HCT116 (cell line): Measurements from ENCODE around the gene NGEF. TPM values are rescaled to one million over a fixed set of nuclear protein-coding genes. Genes with fewer than 3 reads are reported as not detected.

Experiments used
- ATAC-seq: fragments of 200-7000 bp; cut with Tn5 transposase; 2 replicates; pipeline ENCODE4 v1.9.1; 2020; ENCODE audit warnings: mild to moderate bottlenecking, moderate library complexity
- BruUV-seq: library from RNA; stranded (reverse); fragments of 400-500 nt; replicated peaks from 2 replicates; lab custom pipeline; 2021; lab: Mats Ljungman, UMichigan
- CTCF ChIA-PET: fragments of 300-600 bp; sonication (Branson Sonifier 250); formaldehyde crosslinking; loops from one replicate; lab custom pipeline; 2021; ENCODE audit warnings: antibody characterized with exemption; lab: Charles Lee
- POLR2A ChIA-PET: fragments of 300-600, 350-600 bp; sonication (Branson Sonifier 250); formaldehyde crosslinking; loops from one replicate; lab custom pipeline; 2021; ENCODE audit warnings: antibody characterized with exemption; lab: Charles Lee
- RAD21 ChIA-PET, 2 experiments: fragments of 300-600 bp; sonication (Branson Sonifier 250); formaldehyde crosslinking; loops; one replicate each; lab custom pipeline; 2023; ENCODE audit warnings: low total read pairs in 2 of 2; ENCODE audit not compliant: uncharacterized antibody in 2 of 2, unreplicated experiment in 2 of 2, low non-redundant PET in 1 of 2; lab: Charles Lee
- DNase-seq: peaks from one replicate; pipeline ENCODE4 v3.0.0-alpha.2; 2010; ENCODE audit warnings: low read depth, low spot score
- H2AFZ ChIP-seq: fragments of 200-600 bp; shearing (Covaris generic), sonication (generic); 2 replicates; pipeline ENCODE4 v1.6.1; 2017; ENCODE audit warnings: low read depth, mixed run types, mixed read lengths, antibody characterized with exemption, low read length; ENCODE audit not compliant: poor library complexity, severe bottlenecking
- H3K27ac ChIP-seq: 2 replicates; pipeline ENCODE4 v1.5.1; 2012; ENCODE audit warnings: low read depth, low read length
- H3K27me3 ChIP-seq: fragments of 200-600 bp; sonication (generic); 2 replicates; pipeline ENCODE4 v1.6.1; 2016; ENCODE audit warnings: mixed run types, low read length, mixed read lengths; ENCODE audit not compliant: insufficient read depth
- H3K36me3 ChIP-seq, 2 experiments: fragments of 200-500 bp in 1 of 2; fragments of 200-600 bp in 1 of 2; sonication (Bioruptor generic) in 1 of 2; sonication (generic) in 1 of 2; 2 replicates each; pipeline versions ENCODE4 v1.5.1 to v1.6.1; 2014 to 2016; ENCODE audit warnings: low read length in 2 of 2, inconsistent platforms in 1 of 2, mixed read lengths in 1 of 2, mixed run types in 1 of 2; ENCODE audit not compliant: insufficient read depth in 2 of 2, control insufficient read depth in 1 of 2
- H3K4me1 ChIP-seq, 2 experiments: fragments of 200-600 bp in 1 of 2; sonication (generic) in 1 of 2; 2 replicates each; pipeline versions ENCODE4 v1.5.1 to v1.6.1; 2012 to 2017; ENCODE audit warnings: low read length in 2 of 2, inconsistent platforms in 1 of 2, mild to moderate bottlenecking in 1 of 2, mixed read lengths in 1 of 2, mixed run types in 1 of 2, moderate library complexity in 1 of 2; ENCODE audit not compliant: insufficient read depth in 2 of 2, control insufficient read depth in 1 of 2
- H3K4me2 ChIP-seq: fragments of 200-600 bp; sonication (generic); 2 replicates; pipeline ENCODE4 v1.6.1; 2017; ENCODE audit warnings: mixed run types, low read length, mixed read lengths
- H3K4me3 ChIP-seq, 2 experiments: fragments of 200-600 bp in 1 of 2; sonication (generic) in 1 of 2; replicated peaks in 1 of 2; 2 replicates each; pipeline ENCODE4 v1.5.1; 2011 to 2016; ENCODE audit warnings: low read length in 2 of 2, control low read depth in 1 of 2, low read depth in 1 of 2, mild to moderate bottlenecking in 1 of 2, mixed read lengths in 1 of 2, mixed run types in 1 of 2
- H3K79me2 ChIP-seq: fragments of 200-600 bp; sonication (generic); 2 replicates; pipeline ENCODE4 v1.6.1; 2017; ENCODE audit warnings: mild to moderate bottlenecking, mixed run types, low read length, moderate library complexity, mixed read lengths; ENCODE audit not compliant: insufficient read depth
- H3K9ac ChIP-seq: fragments of 200-600 bp; sonication (generic); 2 replicates; pipeline ENCODE4 v1.6.1; 2016; ENCODE audit warnings: low read length, mixed read lengths
- H3K9me2 ChIP-seq: fragments of 200-600 bp; sonication (generic), shearing (Covaris generic); 2 replicates; pipeline ENCODE4 v1.6.1; 2017; ENCODE audit warnings: mixed run types, mild to moderate bottlenecking, moderate library complexity; ENCODE audit not compliant: insufficient read depth
- H3K9me3 ChIP-seq, 2 experiments: fragments of 200-500 bp in 1 of 2; fragments of 200-600 bp in 1 of 2; sonication (Bioruptor generic) in 1 of 2; sonication (generic) in 1 of 2; 2 replicates each; pipeline ENCODE4 v1.6.1; 2014 to 2017; ENCODE audit warnings: low read length in 2 of 2, mixed read lengths in 2 of 2, inconsistent platforms in 1 of 2, low read depth in 1 of 2, mild to moderate bottlenecking in 1 of 2, mixed run types in 1 of 2, moderate library complexity in 1 of 2; ENCODE audit not compliant: control insufficient read depth in 1 of 2, insufficient read depth in 1 of 2
- H4K20me1 ChIP-seq: fragments of 200-600 bp; sonication (generic), shearing (Covaris generic); 2 replicates; pipeline ENCODE4 v1.6.1; 2017; ENCODE audit warnings: mixed run types, mild to moderate bottlenecking, moderate library complexity; ENCODE audit not compliant: insufficient read depth
- ATF3 ChIP-seq: IDR thresholded peaks from 2 replicates; pipeline ENCODE4 v1.6.1; 2012
- CEBPB ChIP-seq: IDR thresholded peaks from 2 replicates; pipeline ENCODE4 v1.6.1; 2012; ENCODE audit warnings: low read depth
- CTCF ChIP-seq, 3 experiments: fragments of 200-600 bp in 1 of 3; sonication (generic) in 1 of 3; IDR thresholded peaks in 2 of 3; conservative IDR thresholded peaks in 1 of 3; 2 replicates each; pipeline ENCODE4 v1.5.1; 2012 to 2017; ENCODE audit warnings: low read depth in 2 of 3, low read length in 2 of 3, antibody characterized with exemption in 1 of 3, borderline replicate concordance in 1 of 3, control low read depth in 1 of 3, mild to moderate bottlenecking in 1 of 3, mixed read lengths in 1 of 3, mixed run types in 1 of 3, moderate library complexity in 1 of 3; ENCODE audit not compliant: insufficient read depth in 1 of 3
- ELF1 ChIP-seq: IDR thresholded peaks from 2 replicates; pipeline ENCODE4 v1.6.1; 2012; ENCODE audit warnings: low read depth, borderline replicate concordance
- EZH2 ChIP-seq: fragments of 200-600 bp; sonication (generic); IDR thresholded peaks from 2 replicates; pipeline ENCODE4 v1.6.1; 2017; ENCODE audit warnings: antibody characterized with exemption, mixed run types
- FOSL1 ChIP-seq: IDR thresholded peaks from 2 replicates; pipeline ENCODE4 v1.6.1; 2012; ENCODE audit warnings: low read depth
- JUND ChIP-seq: IDR thresholded peaks from 2 replicates; pipeline ENCODE4 v1.6.1; 2012
- POLR2AphosphoS5 ChIP-seq: IDR thresholded peaks from 2 replicates; pipeline ENCODE4 v1.6.1; 2011; ENCODE audit warnings: mild to moderate bottlenecking, low read depth, low read length, moderate library complexity
- RAD21 ChIP-seq: IDR thresholded peaks from 2 replicates; pipeline ENCODE4 v1.6.1; 2012; ENCODE audit warnings: low read depth, mild to moderate bottlenecking
- REST ChIP-seq: IDR thresholded peaks from 2 replicates; pipeline ENCODE4 v1.6.1; 2012; ENCODE audit warnings: low read depth
- SP1 ChIP-seq: IDR thresholded peaks from 2 replicates; pipeline ENCODE4 v1.6.1; 2012; ENCODE audit warnings: low read depth
- ZBTB33 ChIP-seq: IDR thresholded peaks from 2 replicates; pipeline ENCODE4 v1.6.1; 2011; ENCODE audit warnings: mild to moderate bottlenecking, low read length, moderate library complexity; ENCODE audit not compliant: insufficient replicate concordance; ENCODE audit errors: extremely low read depth
- intact Hi-C: fragments of 100-400 bp; cut with micrococcal nuclease; formaldehyde crosslinking; loops from 2 replicates; pipeline ENCODE4 v1.10.0; 2022
- total RNA-seq: library from RNA; stranded (reverse); gene quantifications from one replicate; pipeline ENCODE4 v1.2.1, GENCODE V29; 2021; ENCODE audit not compliant: unreplicated experiment

NGEF gene
- total RNA-seq, 1 experiment from 2014 or later = 12.6 TPM

GRCh38 chr2:232970051-232970450 is 43.0 kb downstream of the NGEF start (continued):
- TF ChIP-seq CTCF (IDR thresholded peaks at IDR 0.05 in 2 of 3, conservative IDR thresholded peaks at IDR 0.05 in 1 of 3; ENCODE audit: borderline replicate concordance in 1 of 3, insufficient read depth in 1 of 3, low read depth in 2 of 3, low read length in 2 of 3) (no peak), FOSL1 (no peak), ZBTB33 (no peak), EZH2 (no peak), ATF3 (no peak)

- POLR2A ChIA-PET = no interaction called here
- Histone ChIP-seq H3K9ac (no peak overlapping the region), H3K9me2 (no peaks in the 10 kb centered on the region), H3K4me3 (no peak overlapping the region), H3K27ac (no peak overlapping the region), H3K4me2 (no peak overlapping the region), H4K20me1 (no peaks in the 10 kb centered on the region), H3K4me1 (no peaks in the 10 kb centered on the region), H3K27me3 (no peaks in the 10 kb centered on the region), H3K9me3 (no peaks in the 10 kb centered on the region; a peak in 1 of 4 replicates), H3K36me3 (no peaks in the 10 kb centered on the region), H2AFZ (no peak overlapping the region), H3K79me2 (no peaks in the 10 kb centered on the region)
- CTCF ChIA-PET = no interaction called here
- BruUV-seq = no TSS peak
- ATAC-seq (no peak), DNase-seq (no peak)
- RAD21 ChIA-PET = no interaction called here
- intact Hi-C loops = no loop called here
- no peak for TF ChIP-seq REST
- no peak for TF ChIP-seq EZH2
- no peak for TF ChIP-seq CTCF (IDR thresholded peaks at IDR 0.05 in 2 of 3, conservative IDR thresholded peaks at IDR 0.05 in 1 of 3; ENCODE audit: borderline replicate concordance in 1 of 3, insufficient read depth in 1 of 3, low read depth in 2 of 3, low read length in 2 of 3)
- TF ChIP-seq POLR2AphosphoS5 = no peak
- no peak for TF ChIP-seq CEBPB
- no peak for TF ChIP-seq SP1
- TF ChIP-seq ATF3 = no peak
- no peak for TF ChIP-seq RAD21
- TF ChIP-seq JUND = no peak
- TF ChIP-seq ELF1 = no peak
- TF ChIP-seq, all 23 proteins: peak for 0
These were observed 45.6 kb downstream of the NGEF start for GRCh38 chr2:232967474-232967873.
